ENCODE measurements around the gene MYO10.

MYO10 gene

GRCh38 chr5:16916262-16916878 lies 19.7 kb downstream of the MYO10 start:
- no peak for DNase-seq (ENCODE audit: low read depth)

- DNase-seq (ENCODE audit: low read depth) = no peak
Observed at GRCh38 chr5:16914584-16914983, 21.5 kb downstream of the MYO10 start.

- DNase-seq (ENCODE audit: low read depth) = no peak
Observed at GRCh38 chr5:16914108-16914435, 22.0 kb downstream of the MYO10 start.

GRCh38 chr5:16913187-16914107 lies 22.6 kb downstream of the MYO10 start:
- DNase-seq (ENCODE audit: low read depth) = no peak

- DNase-seq (ENCODE audit: low read depth) = no peak
Observed at GRCh38 chr5:16912080-16912479, 24.0 kb downstream of the MYO10 start.

- DNase-seq (ENCODE audit: low read depth) = no peak
Observed at GRCh38 chr5:16909464-16909863, 26.6 kb downstream of the MYO10 start.

- no peak for DNase-seq (ENCODE audit: low read depth)
Observed at GRCh38 chr5:16907270-16907669, 28.8 kb downstream of the MYO10 start.

GRCh38 chr5:16906255-16906654 lies 29.8 kb downstream of the MYO10 start:
- DNase-seq (ENCODE audit: low read depth) = no peak

- DNase-seq (ENCODE audit: low read depth) = no peak
Observed at GRCh38 chr5:16903480-16904300, 32.4 kb downstream of the MYO10 start.

GRCh38 chr5:16902846-16903245 lies 33.2 kb downstream of the MYO10 start:
- no peak for DNase-seq (ENCODE audit: low read depth)

- no peak for DNase-seq (ENCODE audit: low read depth)
Observed at GRCh38 chr5:16901021-16901644, 35.0 kb downstream of the MYO10 start.

GRCh38 chr5:16899171-16899570 lies 36.9 kb downstream of the MYO10 start:
- DNase-seq (ENCODE audit: low read depth) = no peak

- DNase-seq (ENCODE audit: low read depth) = no peak
Observed at GRCh38 chr5:16897800-16898199, 38.3 kb downstream of the MYO10 start.

- DNase-seq (ENCODE audit: low read depth) = no peak
Observed at GRCh38 chr5:16897284-16897704, 38.8 kb downstream of the MYO10 start.

GRCh38 chr5:16896767-16897166 lies 39.3 kb downstream of the MYO10 start:
- no peak for DNase-seq (ENCODE audit: low read depth)

- DNase-seq (ENCODE audit: low read depth) = no peak
Observed at GRCh38 chr5:16894236-16895057, 41.6 kb downstream of the MYO10 start.

GRCh38 chr5:16891033-16891432 lies 45.1 kb downstream of the MYO10 start:
- no peak for DNase-seq (ENCODE audit: low read depth)

- no peak for DNase-seq (ENCODE audit: low read depth)
Observed at GRCh38 chr5:16889972-16890519, 46.0 kb downstream of the MYO10 start.

- no peak for DNase-seq (ENCODE audit: low read depth)
Observed at GRCh38 chr5:16889203-16889971, 46.7 kb downstream of the MYO10 start.

GRCh38 chr5:16888694-16889124 lies 47.4 kb downstream of the MYO10 start:
- no peak for DNase-seq (ENCODE audit: low read depth)

Measured in activated T-cell treated with anti-CD3 and anti-CD28 coated beads for 48 hours (primary cell).